ENCODE measurements around the gene TGFBR3.
"Not testable (repeated sequence)": the region's sequence is repeated elsewhere in the genome, so short reads cannot be mapped to it uniquely, and the experiment has no call there.

Gene TGFBR3

GRCh38 chr1:91881280-91881679 is 4.7 kb downstream of the TGFBR3 start:
- DNase-seq: no peak

DNA sequence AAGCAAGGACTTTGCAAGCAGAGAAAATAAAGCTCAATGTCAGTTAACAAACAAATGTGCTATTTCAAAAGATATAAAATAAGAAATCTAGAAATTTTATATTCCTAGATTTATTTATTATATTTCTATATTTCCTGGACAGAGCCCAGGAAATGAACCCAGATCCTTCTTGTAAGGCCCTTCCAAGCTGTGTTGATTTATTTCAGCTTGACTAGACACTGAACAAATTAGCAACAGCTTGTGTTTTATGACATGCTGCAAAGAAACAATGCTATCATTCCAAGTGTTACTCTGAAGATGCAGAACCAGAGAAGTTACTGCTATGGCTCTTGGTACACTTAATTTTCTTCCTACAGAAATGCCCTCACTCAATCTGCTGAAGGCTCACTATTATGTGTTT is 6.2 kb downstream of the TGFBR3 start:
- DNase-seq: no peak

GRCh38 chr1:91877574-91878208 is 8.3 kb downstream of the TGFBR3 start:
- DNase-seq: no peak

- no peak for DNase-seq
Observed at GRCh38 chr1:91876781-91877573, 9.0 kb downstream of the TGFBR3 start.

GRCh38 chr1:91876040-91876470 is 9.9 kb downstream of the TGFBR3 start:
- DNase-seq: no peak

- DNase-seq: no peak
Observed at GRCh38 chr1:91874167-91874566, 11.8 kb downstream of the TGFBR3 start.

DNA sequence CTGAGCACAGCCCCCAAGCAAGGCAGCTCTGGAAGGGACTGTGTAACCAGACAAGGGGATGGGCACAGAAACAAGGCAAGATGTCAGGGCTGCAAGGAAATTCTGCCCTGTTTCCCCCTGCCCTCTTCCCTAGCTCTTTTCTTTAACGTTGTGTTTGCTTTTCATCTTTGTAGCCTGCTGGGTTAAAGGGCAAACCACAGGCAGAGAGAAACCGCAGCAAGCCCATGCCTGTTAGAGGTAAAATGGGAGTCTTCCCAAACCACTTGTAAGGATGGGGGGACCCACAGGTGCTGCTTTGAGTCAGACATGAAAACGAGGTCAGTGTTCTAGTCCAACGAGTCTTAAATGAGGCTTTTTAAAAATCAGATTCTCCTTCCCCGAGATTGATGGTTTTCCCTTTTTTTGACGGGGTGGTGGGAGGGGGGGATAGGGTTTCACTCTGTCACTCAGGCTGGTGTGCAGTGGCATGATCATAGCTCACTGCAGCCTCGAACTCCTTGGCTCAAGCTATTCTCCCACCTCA is 13.3 kb downstream of the TGFBR3 start:
- no peak for DNase-seq

GRCh38 chr1:91872000-91872399 is 14.0 kb downstream of the TGFBR3 start:
- no peak for DNase-seq

- no peak for DNase-seq
Observed at GRCh38 chr1:91870322-91870721, 15.6 kb downstream of the TGFBR3 start.

DNA sequence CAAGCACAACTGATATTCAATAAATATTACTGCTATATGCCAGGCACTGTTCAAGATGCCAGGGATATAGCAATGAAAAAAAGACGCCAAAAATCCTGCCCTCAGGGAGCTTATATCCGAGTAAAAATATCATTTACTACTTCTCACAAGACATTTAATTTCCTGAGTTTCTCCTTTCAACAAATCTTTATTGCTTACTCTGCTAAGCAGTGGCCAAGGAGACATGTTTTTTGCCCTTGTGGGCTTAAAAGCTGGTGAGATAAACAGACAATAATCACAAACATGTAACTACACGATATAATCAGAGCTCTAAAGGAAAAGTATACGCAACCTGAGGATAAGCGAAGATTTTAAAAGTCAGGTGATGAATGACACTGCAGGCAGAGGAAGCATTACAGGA is 19.5 kb downstream of the TGFBR3 start:
- DNase-seq: no peak

DNA sequence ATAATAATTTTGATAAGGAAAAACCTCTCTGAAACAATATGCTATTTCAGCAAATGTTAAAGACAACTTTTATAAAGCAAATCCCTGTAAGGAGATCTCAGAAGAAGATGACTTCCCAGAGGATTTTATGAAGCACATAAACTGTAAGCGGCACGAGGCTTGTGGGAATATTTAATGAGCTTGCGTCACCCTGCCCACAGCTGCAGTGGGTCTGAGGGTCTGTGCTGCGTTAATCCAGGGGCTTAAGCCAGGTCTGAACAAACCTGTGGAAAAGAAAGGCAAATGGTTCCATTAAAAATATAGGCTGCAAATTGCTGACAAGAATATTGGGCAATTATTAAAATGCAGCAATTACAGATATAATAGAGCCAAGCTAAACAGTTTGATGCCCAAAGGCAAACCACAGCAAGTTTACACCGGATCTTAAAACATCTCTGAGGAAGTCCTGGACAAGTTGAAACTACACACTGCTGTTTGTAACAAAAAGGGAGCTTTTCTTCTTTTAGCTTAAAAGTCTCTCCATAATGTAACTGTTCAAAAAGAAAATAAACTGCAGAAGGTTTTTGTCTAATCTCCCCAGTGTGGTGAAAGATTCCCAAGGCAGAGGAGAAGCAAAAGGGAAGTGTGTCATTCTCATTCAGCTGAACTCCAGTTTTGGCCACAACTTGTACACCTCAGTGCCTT is 21.8 kb downstream of the TGFBR3 start:
- DNase-seq: no peak

- no peak for DNase-seq
Observed at GRCh38 chr1:91863498-91863897, 22.5 kb downstream of the TGFBR3 start.

- DNase-seq: no peak
Observed at GRCh38 chr1:91862120-91862519, 23.8 kb downstream of the TGFBR3 start.

- no peak for DNase-seq
Observed at GRCh38 chr1:91857557-91858239, 28.3 kb downstream of the TGFBR3 start.

DNA sequence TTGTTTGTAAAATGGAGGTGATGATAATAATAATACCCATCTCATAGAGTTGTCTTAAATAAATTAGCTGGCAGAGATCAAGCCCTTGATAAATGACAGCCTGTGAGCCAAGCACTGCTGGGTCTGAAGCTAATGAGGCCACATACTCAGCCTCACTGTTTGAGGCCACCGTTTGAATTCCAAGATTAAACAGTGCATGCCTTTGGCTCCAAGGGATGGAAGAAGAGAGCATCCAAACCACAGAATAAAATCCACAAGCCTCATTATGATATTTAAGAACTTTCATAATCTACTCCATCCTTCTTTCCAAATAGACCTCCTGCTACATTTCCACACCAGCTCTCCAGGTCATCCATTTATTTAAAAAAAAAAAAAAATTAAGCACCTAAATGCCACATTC is 29.0 kb downstream of the TGFBR3 start:
- DNase-seq: no peak

- DNase-seq: no peak
Observed at GRCh38 chr1:91854852-91855534, 31.0 kb downstream of the TGFBR3 start.

DNA sequence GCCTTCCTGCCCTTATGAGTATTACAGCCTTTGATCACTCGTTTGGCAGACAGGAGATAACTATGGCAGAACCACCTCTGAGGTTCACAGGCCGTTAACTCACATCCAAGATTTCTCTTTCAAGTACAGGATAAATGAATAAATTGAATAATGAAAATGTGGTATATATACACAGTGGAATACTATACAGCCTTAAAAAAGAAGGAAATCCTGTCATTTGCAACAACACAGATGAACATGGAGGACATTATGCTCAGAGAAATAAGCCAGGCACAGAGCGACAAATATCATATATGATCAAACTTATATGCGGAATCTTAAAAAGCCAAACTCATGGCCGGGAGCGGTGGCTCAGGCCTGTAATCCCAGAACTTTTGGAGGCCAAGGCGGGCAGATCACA is 32.6 kb downstream of the TGFBR3 start:
- DNase-seq: no peak

DNA sequence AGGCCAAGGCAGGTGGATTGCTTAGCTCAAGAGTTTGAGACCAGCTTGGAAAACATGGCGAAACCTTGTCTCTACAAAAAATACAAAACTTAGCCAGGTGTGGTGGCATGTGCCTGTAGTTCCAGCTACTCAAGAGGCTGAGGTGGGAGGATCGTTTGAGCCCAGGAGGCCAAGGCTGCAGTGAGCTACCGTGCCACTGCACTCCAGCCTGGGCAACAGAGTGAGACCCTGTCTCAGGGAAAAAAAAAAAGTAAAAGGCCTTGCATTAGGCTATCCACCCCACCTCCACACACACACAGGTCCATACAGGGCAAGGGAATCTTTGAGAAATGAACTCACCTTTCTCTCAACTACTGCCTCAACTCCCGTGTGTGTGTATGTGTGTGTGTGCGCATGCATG is 33.9 kb downstream of the TGFBR3 start:
- not testable (repeated sequence) for DNase-seq

DNA sequence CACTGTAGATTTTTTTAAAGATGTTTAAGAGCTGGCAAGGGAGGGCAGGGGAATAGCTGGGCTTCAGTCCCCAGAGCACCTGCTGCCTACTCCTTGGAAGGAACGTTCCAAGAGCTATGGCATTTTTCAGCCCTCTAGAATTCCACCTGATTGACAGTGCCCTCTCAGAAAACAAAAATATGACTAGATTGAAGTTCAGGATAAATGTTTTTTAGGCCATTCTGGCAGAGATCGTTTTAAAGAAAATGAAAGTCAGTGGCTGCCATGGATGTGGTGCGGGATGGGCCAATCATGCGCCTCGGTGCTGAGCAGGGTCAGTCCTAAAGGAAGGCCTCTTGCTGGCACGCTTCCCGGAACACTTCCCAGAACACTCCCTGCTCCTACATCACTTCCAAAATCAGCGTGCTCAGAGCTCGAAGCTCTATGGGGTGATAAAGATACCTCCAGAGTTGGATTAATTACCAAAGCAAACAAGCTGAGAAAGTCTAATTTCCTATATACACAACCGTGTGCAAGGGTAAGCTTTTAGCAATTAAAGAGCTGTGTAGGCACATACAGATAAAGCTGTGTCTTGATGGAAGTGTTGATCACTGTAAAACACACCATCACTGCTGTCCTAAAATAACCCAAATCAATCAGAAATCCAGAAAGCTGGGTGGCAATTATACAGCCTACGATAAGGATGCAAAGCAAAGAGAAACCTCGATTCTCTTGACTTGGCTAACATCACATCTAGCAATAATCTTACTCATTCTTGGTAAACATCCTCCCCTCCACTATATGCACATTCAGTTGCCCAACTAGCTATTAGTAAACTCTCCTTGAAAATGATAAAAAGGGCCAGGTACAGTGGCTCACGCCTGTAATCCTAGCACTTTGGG is 34.6 kb downstream of the TGFBR3 start:
- DNase-seq: peak; percentile 81

GRCh38 chr1:91850708-91851107 is 35.2 kb downstream of the TGFBR3 start:
- no peak for DNase-seq

DNA sequence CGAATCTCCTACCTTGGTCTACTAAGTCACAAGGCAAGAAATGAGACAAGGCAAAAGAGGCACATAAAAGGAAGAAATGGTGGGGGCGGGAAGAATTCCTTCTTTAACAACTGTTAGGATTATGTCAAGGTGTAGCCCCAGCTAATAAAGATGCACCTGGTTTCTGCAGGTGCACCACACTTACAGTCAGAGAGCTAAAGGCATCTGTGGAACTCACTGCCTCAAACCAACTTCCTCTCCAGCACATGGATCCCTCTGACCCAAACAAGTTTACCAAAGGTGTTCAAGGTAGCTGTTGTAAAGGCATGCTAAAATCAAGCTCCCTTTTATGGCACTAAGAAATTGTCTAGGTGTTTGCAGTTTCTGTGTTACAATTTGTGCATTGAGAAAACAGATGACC is 38.1 kb downstream of the TGFBR3 start:
- no peak for DNase-seq

- DNase-seq: no peak
Observed at GRCh38 chr1:91846639-91847013, 39.3 kb downstream of the TGFBR3 start.

Measured in NCI-H1092 (cell line).